HG03457 (cell line): ENCODE data around the gene HCFC2.

Experiments
- ATAC-seq: cut with Tn5 transposase; IDR thresholded peaks from one replicate; pipeline ENCODE4 v1.9.1; 2021; ENCODE audit warnings: moderate number of reproducible peaks; ENCODE audit not compliant: unreplicated experiment

The HCFC2 gene

GRCh38 chr12:104056419-104056972 lies 7.8 kb upstream of the HCFC2 start:
- no peak for ATAC-seq

- no peak for ATAC-seq
These were observed 6.5 kb upstream of the HCFC2 start for GRCh38 chr12:104057771-104058197.

- no peak for ATAC-seq
These were observed 5.5 kb upstream of the HCFC2 start for GRCh38 chr12:104058802-104059201.

DNA sequence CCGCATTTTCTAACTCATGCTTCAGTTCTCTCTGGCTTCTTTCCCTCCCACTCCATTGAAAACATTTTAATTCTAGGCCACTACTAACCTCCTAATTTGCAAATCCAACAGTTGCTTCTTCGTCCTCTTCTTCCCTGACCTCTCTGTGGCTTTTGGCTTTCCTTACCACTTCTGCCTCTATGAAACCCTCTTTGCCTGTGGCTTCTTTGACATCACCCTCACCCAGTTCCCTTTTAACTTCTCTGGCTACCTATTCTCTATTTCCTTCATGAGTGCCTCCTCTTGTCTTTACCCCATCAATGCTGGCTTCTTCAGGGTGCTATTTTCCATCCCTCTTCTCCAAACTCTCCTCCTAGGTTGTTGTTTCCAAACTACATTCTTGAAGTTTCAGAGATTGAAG lies 4.4 kb upstream of the HCFC2 start:
- ATAC-seq = no peak

DNA sequence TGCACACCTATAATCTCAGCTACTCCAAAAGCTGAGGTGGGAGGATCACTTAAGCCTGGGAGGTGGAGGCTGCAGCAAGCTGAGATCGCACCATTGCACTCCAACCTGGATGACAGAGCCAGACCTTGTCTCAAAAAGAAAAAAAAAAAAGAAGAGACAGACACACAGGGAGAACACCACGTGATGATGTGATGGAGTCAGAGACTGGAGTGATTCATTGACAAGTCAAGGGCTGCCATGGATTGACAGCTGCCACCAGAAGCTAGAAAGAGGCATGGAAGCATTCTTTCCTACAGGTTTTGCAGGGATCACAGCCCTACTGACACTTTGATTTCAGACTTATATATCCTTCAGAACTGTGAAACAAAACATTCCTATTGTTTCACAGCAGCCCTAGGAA lies 3.5 kb upstream of the HCFC2 start:
- no peak for ATAC-seq

DNA sequence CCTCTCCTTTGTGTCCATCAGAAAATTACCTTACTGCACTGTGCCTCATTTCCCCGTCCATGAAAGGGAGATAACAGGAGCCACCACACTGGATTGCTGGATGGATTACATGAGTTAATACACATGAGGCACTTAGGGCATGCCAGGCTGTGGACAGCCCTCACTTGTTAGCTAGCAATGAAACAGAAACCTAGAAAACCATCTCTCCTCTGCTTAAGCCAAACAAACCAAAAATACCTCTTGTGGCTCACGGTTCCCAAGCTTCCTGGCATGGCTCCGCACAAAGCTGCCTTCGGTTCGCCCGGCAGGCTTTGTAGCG lies 660 bp upstream of the HCFC2 start:
- ATAC-seq = peak; percentile 26

DNA sequence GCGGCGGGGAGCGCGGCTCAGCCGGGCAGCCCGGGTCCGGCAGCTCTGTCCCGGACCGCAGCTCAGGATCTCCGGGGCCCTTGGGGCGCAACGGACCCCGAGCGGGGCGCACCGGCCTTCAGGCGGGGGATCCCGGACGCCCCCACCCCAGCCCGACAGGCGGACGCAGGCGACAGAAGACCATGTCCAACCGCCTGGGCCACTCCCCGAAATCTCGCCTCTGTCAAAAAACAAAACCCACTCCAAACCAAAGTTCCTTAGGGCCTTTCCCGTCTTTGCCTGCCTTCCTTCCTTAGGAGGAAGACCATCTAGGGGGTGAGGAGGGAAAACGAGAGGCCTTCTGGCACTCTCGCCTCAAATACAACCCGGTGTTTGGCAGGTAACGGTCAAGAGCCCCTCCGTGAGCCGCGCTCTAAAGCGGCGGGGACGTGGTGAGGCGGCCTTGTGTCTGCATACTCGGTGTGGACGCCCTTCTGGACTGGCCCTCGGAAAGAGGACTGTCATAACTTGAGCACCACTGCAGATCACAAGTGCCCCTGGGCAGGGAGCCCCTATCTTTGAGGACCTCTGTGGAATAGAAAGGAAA lies 604 bp downstream of the HCFC2 start:
- ATAC-seq = no peak

- ATAC-seq = no peak
These were observed 7.8 kb downstream of the HCFC2 start for GRCh38 chr12:104072099-104072498.

DNA sequence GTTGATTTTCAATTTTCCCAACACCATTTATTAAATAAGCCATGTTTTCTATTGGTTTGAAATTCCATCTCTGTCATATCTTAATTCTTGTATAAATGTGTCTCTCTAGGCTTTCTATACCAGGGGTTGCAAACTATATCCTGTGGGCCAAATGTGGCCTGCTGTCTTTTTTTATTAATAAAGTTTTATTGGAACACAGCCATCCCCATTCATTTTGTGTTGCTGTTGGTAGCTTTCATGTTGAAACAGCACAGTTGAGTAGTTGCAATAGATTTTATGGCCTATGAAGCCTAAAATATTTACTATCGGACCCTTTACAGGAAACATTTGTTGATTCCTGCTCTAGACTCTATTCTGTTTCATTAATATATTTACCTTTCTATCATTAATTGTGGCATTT lies 9.4 kb downstream of the HCFC2 start:
- ATAC-seq = no peak

- no peak for ATAC-seq
These were observed 14.7 kb downstream of the HCFC2 start for GRCh38 chr12:104079024-104079423.

- no peak for ATAC-seq
These were observed 16.4 kb downstream of the HCFC2 start for GRCh38 chr12:104080764-104081163.

- no peak for ATAC-seq
These were observed 19.6 kb downstream of the HCFC2 start for GRCh38 chr12:104083769-104084475.

DNA sequence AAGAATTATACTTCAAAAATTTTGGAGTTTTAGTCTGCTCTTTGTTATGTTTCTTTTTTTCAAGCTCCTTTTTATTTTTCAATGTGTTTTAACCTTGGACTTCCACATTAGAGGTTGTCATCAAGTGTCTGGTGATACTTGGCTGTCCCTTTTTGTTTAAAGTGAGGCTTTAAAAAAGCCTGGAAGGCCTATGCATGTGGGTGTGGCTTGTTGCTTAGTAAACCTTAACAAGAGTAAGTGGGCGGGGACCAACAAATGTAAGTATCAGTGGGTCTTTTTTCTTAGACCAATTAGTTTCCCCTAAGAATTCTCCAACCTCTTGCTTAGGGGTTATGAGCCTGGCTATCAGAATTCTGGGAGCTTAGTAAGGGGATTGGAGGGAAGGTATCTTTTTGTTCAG lies 26.4 kb downstream of the HCFC2 start:
- no peak for ATAC-seq

- no peak for ATAC-seq
These were observed 26.8 kb downstream of the HCFC2 start for GRCh38 chr12:104091136-104091535.

- no peak for ATAC-seq
These were observed 30.0 kb downstream of the HCFC2 start for GRCh38 chr12:104094284-104094683.

- no peak for ATAC-seq
These were observed 31.0 kb downstream of the HCFC2 start for GRCh38 chr12:104095289-104095688.

GRCh38 chr12:104097954-104098353 lies 33.6 kb downstream of the HCFC2 start:
- ATAC-seq = no peak

DNA sequence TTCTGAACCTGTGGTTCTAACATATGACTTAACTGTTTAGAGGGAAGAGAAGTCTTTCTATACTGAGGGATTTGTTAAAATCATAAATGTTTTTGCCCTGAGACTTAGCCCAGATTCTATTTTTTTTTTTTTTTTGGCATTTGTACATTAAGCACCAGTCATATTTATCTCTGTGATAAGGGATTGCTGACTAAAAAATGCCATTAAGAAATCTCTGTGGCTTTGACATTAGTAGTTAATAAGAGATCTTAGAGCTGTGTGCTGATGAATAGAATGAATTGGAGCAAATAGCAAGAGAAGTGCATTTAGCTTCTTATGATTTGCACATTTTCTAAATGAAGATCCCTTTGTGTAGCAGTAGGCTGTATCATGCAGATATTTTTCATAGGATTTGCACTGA lies 41.1 kb downstream of the HCFC2 start:
- no peak for ATAC-seq

- ATAC-seq = no peak
These were observed 42.6 kb downstream of the HCFC2 start for GRCh38 chr12:104106965-104107364.

- no peak for ATAC-seq
These were observed 44.6 kb downstream of the HCFC2 start for GRCh38 chr12:104108755-104109445.

GRCh38 chr12:104109446-104110271 lies 45.3 kb downstream of the HCFC2 start:
- ATAC-seq = no peak
